Myocyte (in vitro differentiated cells): ENCODE measurements around the gene HADHA. TPM values are rescaled to one million over a fixed set of nuclear protein-coding genes. Genes with fewer than 3 reads are reported as not detected.

Experiments
- DNase-seq: peaks from one replicate; pipeline ENCODE4 v3.0.0-alpha.2; 2012; ENCODE audit warnings: low read depth
- total RNA-seq: library from RNA; depleted of rRNA; stranded (reverse); fragments of >200 nt; gene quantifications from 2 replicates; pipeline ENCODE4 v1.2.3, GENCODE V29; 2014

Gene HADHA
- total RNA-seq, 1 donor from 2014 or later: 137 TPM

GRCh38 chr2:26195040-26195984 lies 49.1 kb downstream of the HADHA start:
- peak; percentile 70 for DNase-seq

DNA sequence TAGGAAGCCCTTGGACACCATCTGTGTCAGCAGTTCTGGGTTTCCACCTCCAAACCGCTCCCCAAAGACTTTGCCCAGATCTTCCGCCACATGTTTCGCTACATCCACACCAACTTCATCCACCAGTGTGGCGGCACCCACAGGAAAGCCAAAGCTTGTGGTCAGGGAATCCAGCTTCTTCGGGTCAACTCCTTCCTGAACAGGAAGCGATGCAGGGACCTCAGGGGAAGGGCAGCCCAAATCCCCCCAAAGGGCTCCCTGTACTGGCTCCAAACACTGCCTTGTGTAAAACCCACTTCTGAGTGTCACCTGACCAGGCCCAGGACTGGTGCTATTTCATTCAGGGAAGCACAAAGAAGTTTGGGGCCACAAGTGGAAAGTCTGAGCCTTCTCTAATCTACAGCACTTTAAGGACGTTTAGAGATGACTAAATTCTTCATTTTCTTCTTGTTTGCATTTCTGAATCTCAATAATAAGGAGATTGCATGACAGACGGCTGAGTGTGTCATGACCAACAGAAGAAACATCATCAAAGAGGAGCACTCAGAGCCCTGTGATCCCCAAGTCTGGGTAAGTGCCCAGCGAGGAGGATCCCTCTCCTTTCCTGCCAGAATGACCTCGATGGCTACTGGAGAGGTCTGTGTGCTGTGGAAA lies 50.7 kb downstream of the HADHA start:
- DNase-seq: no peak

GRCh38 chr2:26191316-26192159 lies 52.9 kb downstream of the HADHA start:
- no peak for DNase-seq

DNA sequence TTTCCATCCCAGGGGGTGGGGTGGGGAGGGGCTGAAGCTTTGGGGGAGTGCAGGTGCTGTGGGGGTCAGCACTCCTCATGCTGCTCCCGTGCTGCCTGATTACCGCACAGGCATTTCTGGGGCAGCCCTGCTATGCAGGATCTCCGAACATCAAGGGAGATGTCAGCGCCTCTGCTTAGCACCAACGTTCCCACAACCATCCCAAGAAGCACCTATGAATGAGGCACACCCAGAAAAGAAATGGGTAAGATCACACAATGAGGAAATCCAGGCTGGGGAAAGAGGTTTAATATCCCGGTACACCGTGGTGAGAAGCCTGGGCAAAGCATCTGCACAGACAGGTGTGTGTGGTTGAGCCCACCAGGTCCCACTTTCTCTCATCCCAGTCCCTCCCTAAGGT lies 54.1 kb downstream of the HADHA start:
- DNase-seq: no peak

DNA sequence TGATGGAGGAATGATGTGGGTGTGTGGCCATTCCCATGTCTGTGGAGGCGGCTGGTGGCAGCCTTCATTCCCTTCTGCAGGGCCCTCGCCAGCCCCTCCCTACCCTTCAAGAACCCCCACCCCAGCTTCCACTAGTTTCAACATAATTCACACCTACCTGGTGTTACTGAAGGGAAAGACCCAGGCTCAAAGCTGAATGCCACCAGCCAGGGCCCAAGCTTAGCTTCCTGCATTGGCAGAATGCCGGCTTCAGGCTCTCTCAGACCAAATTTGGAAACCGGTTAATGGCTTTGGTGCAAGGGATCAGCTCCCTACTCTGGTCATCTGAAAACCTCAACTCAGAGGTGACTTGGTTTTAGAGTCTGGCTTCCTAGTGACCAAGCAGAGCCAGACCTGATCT lies 54.7 kb downstream of the HADHA start:
- DNase-seq: no peak

- DNase-seq: no peak
These were observed 55.3 kb downstream of the HADHA start for GRCh38 chr2:26189123-26189522.

DNA sequence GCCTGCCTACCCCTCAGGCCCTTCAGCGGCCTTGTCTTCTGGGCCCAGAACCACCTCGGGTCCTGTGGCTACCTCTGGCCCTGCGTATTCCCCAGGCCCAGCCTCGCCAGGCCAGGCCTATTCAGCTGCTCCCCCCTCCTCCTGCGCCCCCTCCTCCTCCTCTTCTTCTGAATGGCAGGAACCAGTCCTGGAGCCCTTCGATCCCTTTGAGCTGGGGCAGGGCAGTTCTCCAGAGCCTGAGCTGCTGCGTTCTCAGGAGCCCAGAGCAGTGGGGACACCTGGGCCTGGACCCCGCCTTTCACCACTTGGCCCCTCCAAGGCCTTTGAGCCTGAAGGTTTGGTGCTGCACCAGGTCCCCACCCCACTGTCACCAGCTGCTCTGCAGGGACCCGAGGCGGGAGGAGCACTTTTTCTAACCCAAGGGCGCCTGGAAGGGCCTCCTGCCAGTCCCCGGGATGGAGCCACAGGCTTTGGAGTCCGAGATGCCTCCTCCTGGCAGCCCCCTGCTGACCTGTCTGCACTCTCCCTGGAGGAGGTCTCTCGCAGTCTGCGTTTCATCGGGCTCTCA lies 56.8 kb downstream of the HADHA start:
- no peak for DNase-seq

DNA sequence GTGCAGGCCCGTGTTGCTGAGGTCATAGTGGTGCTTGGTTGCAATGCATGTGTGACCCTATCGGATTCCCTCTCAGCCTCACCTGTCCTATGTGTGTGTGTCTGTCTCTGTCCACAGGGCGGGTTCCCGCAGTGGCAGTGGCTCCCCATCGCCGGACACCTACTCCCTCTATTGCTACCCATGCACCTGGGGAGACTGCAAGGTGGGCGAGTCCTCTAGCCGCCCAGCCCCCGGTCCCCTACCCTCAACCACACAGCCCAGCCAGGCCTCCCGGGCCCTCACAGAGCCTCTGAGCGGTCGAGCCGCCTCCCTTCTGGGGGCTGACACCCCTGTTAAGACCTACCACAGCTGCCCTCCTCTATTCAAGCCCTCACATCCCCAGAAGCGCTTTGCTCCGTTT lies 57.3 kb downstream of the HADHA start:
- no peak for DNase-seq

DNA sequence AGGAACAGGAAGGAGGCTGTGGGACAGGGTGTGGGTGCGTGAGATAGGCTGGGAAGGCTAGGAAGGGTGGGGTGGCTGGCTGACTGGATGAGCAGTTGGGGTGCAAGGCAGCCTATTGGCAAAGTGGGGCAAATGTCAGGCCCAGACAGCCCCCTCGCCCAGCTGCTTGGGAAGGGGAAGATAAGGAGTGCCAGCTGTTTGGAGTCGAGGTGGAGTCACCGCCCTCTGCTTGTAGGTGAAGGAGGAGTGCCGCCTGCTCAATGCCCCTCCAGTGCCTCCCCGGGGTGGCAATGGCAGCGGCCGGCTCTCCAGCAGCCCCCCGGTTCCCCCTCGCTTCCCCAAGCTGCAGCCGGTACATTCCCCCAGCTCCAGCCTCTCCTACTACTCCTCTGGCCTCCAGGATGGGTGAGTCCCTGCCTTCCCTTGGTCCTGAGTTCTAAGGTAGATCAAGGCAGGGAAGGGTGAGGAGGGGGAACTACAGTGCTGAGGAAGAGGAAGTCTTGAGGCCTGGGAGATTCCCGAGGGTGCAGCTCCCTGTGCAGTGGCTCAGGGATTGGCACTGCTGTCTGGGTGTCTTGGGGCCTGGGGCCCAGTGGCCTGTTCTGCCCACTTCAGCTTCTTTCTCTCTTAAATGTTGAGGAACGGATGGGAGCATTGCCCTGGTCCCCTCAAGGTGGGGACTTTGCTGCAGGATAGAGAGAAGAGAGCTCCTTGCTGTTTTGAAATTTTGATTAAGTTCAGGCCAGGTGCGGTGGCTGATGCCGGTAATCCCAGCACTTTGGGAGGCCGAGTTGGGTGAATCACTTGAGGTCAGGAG lies 58.3 kb downstream of the HADHA start:
- no peak for DNase-seq

GRCh38 chr2:26185304-26185928 lies 59.0 kb downstream of the HADHA start:
- DNase-seq: no peak

DNA sequence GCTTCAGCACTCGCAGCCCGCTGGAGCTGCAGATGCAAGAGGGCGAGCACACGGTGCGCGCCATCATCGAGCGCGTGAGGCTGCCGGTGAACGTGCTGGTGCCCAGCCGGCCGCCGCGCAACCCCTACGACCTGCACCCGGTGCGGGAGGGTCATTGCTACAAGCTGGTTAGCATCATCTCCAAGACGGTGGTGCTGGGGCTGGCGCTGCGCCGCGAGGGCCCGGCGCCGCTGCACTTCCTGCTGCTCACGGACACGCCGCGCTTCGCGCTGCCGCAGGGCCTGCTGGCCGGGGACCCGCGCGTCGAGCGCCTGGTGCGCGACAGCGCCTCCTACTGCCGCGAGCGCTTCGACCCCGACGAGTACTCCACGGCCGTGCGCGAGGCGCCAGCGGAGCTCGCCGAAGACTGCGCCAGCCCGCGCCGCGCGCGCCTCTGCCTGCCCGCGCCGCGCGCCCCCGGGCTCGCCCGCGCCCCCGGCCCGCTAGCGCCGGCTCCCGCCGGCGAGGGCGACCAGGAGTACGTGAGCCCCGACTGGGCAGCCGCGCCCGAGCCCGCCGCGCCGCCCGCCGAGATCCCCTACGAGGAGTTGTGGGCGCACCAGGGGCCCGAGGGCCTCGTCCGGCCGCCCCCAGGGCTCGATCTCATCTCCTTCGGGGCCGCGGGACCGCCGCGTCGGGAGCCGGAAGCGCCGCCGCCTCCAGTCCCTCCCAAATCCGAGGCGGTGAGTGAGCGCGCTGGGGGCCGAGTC lies 59.7 kb downstream of the HADHA start:
- DNase-seq: peak; percentile 75

- no peak for DNase-seq
These were observed 60.3 kb downstream of the HADHA start for GRCh38 chr2:26184121-26184520.

DNA sequence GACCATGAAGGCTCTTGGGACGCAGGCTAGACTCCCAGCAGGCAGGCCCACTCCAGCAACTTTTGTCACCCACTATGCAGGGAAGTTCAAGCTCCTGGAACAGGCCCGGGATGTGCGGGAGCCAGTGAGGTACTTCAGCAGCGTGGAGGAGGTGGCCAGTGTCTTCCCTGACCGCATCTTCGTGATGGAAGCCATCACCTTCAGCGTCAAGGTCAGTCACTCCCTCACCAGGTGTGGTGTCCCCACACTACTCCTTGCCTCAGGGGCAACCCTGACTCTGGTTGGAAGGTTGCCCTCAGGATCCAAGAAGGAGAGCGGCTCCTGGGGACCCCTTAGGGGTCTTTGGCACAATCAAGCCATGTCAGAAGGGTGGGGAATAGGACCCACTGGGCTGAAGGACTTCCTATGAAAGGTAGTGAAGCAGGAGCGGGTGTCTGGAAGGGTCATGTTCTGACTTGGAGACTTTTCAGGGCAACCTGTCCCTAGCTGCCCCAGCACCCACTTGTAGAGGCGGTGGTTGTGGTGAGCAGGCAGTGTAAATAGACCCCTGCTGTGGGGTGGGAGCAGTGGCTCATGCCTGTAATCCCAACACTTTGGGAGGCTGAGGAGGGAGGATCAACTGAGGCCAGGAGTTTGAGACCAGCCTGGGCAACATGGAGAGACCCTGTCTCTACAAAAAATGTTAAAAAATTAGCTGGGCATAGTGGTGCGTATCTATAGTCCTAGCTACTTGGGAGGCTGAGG lies 61.4 kb downstream of the HADHA start:
- DNase-seq: no peak

GRCh38 chr2:26182441-26182840 lies 62.0 kb downstream of the HADHA start:
- DNase-seq: no peak

DNA sequence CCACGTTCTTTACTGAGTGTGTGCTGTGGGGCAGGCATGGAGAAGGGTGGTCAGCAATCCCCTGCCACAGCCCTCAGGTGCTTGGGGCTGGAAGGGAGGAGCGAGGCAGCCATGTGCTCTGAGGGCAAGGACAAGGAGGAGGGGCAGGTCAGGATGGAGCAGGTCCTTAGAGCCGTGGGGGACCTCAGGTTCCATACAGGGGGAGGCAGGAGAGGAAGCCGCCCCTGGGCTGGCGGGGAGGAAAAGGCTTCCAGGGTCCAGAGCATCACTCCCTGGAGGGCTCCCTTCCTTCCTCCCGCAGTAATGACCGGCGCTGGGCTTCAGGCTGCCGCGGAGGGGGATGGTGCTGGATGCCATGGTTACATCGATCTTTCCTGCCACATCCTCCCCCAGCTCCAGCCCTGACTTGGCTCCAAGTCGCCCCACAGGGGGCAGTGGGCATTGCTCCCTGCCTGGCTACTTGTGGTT lies 65.0 kb downstream of the HADHA start:
- no peak for DNase-seq

- peak; percentile 24 for DNase-seq
These were observed 65.5 kb downstream of the HADHA start for GRCh38 chr2:26178746-26179436.

- no peak for DNase-seq
These were observed 66.2 kb downstream of the HADHA start for GRCh38 chr2:26178246-26178645.

DNA sequence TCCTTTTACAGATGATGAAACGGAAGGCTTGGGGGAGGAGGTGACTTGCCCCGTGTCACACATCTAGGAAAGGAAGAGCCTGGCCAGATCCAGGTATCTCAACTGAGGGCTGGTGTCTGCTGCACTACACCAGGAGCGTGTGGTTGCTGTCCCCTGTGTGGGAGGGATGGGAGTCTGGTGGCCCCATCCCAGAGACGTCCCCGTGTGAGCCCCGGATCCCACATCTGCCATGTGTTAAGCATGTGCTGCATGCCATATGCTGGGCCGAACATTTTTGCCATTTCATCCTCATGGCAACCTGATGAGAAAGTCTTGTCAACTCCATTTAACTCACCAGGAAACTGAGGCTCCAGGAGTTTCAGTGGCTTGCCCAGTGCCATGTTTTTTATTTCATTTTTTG lies 67.3 kb downstream of the HADHA start:
- DNase-seq: no peak
